Neural cell (in vitro differentiated cells): ENCODE measurements around the gene PTPRA. TPM values are rescaled to one million over a fixed set of nuclear protein-coding genes. Genes with fewer than 3 reads are reported as not detected.

Experiments
- H2AFZ ChIP-seq: fragments of 200-600, 300-800 bp; sonication (generic), shearing (Covaris generic); 2 replicates; pipeline ENCODE4 v1.6.0; 2014; ENCODE audit warnings: low read depth, mild to moderate bottlenecking, antibody characterized with exemption, low read length, moderate library complexity
- H3F3A ChIP-seq: fragments of 200-600 bp; shearing (Covaris generic); 2 replicates; pipeline ENCODE4 v1.6.1; 2016; ENCODE audit warnings: mild to moderate bottlenecking, moderate library complexity, mixed read lengths, antibody characterized with exemption, low read length; ENCODE audit not compliant: insufficient read depth, poor library complexity, severe bottlenecking
- H3K27ac ChIP-seq: fragments of 200-600, 300-800 bp; sonication (generic), shearing (Covaris generic); 2 replicates; pipeline ENCODE4 v1.5.1; 2014; ENCODE audit warnings: mild to moderate bottlenecking, low read length, moderate library complexity
- H3K27me3 ChIP-seq: fragments of 300-800, 200-600 bp; sonication (generic), shearing (Covaris generic); 2 replicates; pipeline ENCODE4 v1.6.0; 2014; ENCODE audit warnings: mild to moderate bottlenecking, low read depth, low read length, moderate library complexity; ENCODE audit not compliant: insufficient read depth
- H3K36me3 ChIP-seq: fragments of 300-800, 200-600 bp; sonication (generic), shearing (Covaris generic); 2 replicates; pipeline ENCODE4 v1.5.1; 2014; ENCODE audit warnings: mild to moderate bottlenecking, antibody characterized with exemption, low read length, moderate library complexity; ENCODE audit not compliant: insufficient read depth
- H3K4me2 ChIP-seq: fragments of 300-800, 200-600 bp; sonication (generic), shearing (Covaris generic); 2 replicates; pipeline ENCODE4 v1.6.0; 2014; ENCODE audit warnings: mild to moderate bottlenecking, low read length
- H3K4me3 ChIP-seq: fragments of 300-800, 200-600 bp; sonication (generic), shearing (Covaris generic); 2 replicates; pipeline ENCODE4 v1.5.1; 2014; ENCODE audit warnings: mild to moderate bottlenecking, low read length, moderate library complexity
- H3K79me2 ChIP-seq: fragments of 200-600 bp; shearing (Covaris generic); replicated peaks from 2 replicates; pipeline ENCODE4 v1.6.0; 2014; ENCODE audit warnings: mild to moderate bottlenecking, low read length, moderate library complexity; ENCODE audit not compliant: insufficient read depth
- H3K9ac ChIP-seq: fragments of 300-800, 200-600 bp; sonication (generic), shearing (Covaris generic); 2 replicates; pipeline ENCODE4 v1.6.1; 2016; ENCODE audit warnings: mild to moderate bottlenecking, low read length, mixed read lengths
- H3K9me2 ChIP-seq: fragments of 200-600 bp; shearing (Covaris generic); 2 replicates; pipeline ENCODE4 v1.6.1; 2016; ENCODE audit warnings: mild to moderate bottlenecking, low read length, mixed read lengths; ENCODE audit not compliant: insufficient read depth
- H3K9me3 ChIP-seq: fragments of 200-600, 300-800 bp; sonication (generic), shearing (Covaris generic); 2 replicates; pipeline ENCODE4 v1.6.1; 2016; ENCODE audit warnings: mild to moderate bottlenecking, mixed run types, low read length, moderate library complexity, mixed read lengths
- H4K20me1 ChIP-seq: fragments of 200-600 bp; shearing (Covaris generic); 2 replicates; pipeline ENCODE4 v1.6.1; 2016; ENCODE audit warnings: mild to moderate bottlenecking, mixed run types; ENCODE audit not compliant: insufficient read depth
- EP300 ChIP-seq: fragments of 450-650 bp; conservative IDR thresholded peaks from 2 replicates; pipeline ENCODE4 v1.6.1; 2014; ENCODE audit warnings: antibody characterized with exemption, mild to moderate bottlenecking, moderate library complexity; ENCODE audit not compliant: poor library complexity, severe bottlenecking
- EZH2 ChIP-seq: fragments of 200-600, 300-800 bp; shearing (Covaris generic), sonication (generic); IDR thresholded peaks from 2 replicates; pipeline ENCODE4 v1.6.1; 2014; ENCODE audit warnings: antibody characterized with exemption, low read length, borderline replicate concordance, mild to moderate bottlenecking; ENCODE audit not compliant: insufficient read depth, poor library complexity, severe bottlenecking
- MXI1 ChIP-seq: fragments of 450-650 bp; conservative IDR thresholded peaks from 2 replicates; pipeline ENCODE4 v1.6.1; 2014; ENCODE audit warnings: antibody characterized with exemption, mild to moderate bottlenecking; ENCODE audit not compliant: poor library complexity, severe bottlenecking
- POLR2AphosphoS5 ChIP-seq: IDR thresholded peaks from 2 replicates; pipeline ENCODE4 v1.6.1; 2012
- RAD21 ChIP-seq: fragments of 450-650 bp; conservative IDR thresholded peaks from 2 replicates; pipeline ENCODE4 v1.6.1; 2014; ENCODE audit warnings: antibody characterized with exemption, mild to moderate bottlenecking, moderate library complexity
- SMC3 ChIP-seq: fragments of 450-650 bp; conservative IDR thresholded peaks from 2 replicates; pipeline ENCODE4 v1.6.1; 2014; ENCODE audit warnings: antibody characterized with exemption, mild to moderate bottlenecking, moderate library complexity; ENCODE audit not compliant: poor library complexity
- TAF1 ChIP-seq: IDR thresholded peaks from 2 replicates; pipeline ENCODE4 v1.6.1; 2012; ENCODE audit warnings: low read depth
- polyA plus RNA-seq: library from polyadenylated mRNA; depleted of rRNA; stranded (reverse); fragments of >200 nt; gene quantifications from 2 replicates; pipeline ENCODE4 v1.2.3, GENCODE V29; 2014
- TF ChIP-seq, protein P1 (sequence below): IDR thresholded peaks from 2 replicates; pipeline ENCODE4 v1.6.1; 2012; ENCODE audit warnings: borderline replicate concordance
- TF ChIP-seq, protein P2 (sequence below): fragments of 450-650 bp; IDR thresholded peaks from 2 replicates; pipeline ENCODE4 v1.5.1; 2014; ENCODE audit warnings: antibody characterized with exemption, mild to moderate bottlenecking, moderate library complexity; ENCODE audit not compliant: poor library complexity, severe bottlenecking

Gene PTPRA
- polyA plus RNA-seq, 1 donor from 2014 or later = 68.2 TPM

DNA sequence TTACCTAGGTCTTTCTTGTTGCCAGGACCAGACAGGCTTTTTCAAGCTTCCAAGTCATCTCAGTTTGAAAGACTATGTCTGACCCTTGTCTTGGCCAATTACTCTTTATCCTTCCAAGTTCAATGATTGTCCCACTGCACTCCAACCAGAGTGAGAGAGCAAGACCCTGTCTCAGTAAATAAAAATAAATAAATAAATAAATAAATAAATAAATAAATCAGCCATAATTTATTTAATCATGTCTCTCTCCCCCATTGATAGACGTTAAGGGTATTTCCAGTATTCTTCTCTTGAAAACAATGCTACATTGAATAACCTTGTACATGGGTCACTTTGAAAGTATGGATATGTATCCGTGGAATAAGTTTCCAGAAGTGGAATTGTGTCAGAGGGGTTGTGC, 83.2 kb downstream of the PTPRA start (continued):
- TF ChIP-seq, protein P1, sequence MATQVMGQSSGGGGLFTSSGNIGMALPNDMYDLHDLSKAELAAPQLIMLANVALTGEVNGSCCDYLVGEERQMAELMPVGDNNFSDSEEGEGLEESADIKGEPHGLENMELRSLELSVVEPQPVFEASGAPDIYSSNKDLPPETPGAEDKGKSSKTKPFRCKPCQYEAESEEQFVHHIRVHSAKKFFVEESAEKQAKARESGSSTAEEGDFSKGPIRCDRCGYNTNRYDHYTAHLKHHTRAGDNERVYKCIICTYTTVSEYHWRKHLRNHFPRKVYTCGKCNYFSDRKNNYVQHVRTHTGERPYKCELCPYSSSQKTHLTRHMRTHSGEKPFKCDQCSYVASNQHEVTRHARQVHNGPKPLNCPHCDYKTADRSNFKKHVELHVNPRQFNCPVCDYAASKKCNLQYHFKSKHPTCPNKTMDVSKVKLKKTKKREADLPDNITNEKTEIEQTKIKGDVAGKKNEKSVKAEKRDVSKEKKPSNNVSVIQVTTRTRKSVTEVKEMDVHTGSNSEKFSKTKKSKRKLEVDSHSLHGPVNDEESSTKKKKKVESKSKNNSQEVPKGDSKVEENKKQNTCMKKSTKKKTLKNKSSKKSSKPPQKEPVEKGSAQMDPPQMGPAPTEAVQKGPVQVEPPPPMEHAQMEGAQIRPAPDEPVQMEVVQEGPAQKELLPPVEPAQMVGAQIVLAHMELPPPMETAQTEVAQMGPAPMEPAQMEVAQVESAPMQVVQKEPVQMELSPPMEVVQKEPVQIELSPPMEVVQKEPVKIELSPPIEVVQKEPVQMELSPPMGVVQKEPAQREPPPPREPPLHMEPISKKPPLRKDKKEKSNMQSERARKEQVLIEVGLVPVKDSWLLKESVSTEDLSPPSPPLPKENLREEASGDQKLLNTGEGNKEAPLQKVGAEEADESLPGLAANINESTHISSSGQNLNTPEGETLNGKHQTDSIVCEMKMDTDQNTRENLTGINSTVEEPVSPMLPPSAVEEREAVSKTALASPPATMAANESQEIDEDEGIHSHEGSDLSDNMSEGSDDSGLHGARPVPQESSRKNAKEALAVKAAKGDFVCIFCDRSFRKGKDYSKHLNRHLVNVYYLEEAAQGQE = no peak

GRCh38 chr20:2967841-2968240, 94.6 kb downstream of the PTPRA start:
- Histone ChIP-seq H3F3A (no peaks in the 10 kb centered on the region), H4K20me1 (no peaks in the 10 kb centered on the region), H3K4me2 (no peak overlapping the region), H3K27ac (no peak overlapping the region), H3K4me3 (no peak overlapping the region), H3K9me3 (no peaks in the 10 kb centered on the region), H3K9me2 (no peaks in the 10 kb centered on the region), H3K9ac (no peak overlapping the region), H2AFZ (no peak overlapping the region), H3K79me2 (no peaks in the 10 kb centered on the region), H3K27me3 (no peaks in the 10 kb centered on the region), H3K36me3 (no peaks in the 10 kb centered on the region)
- TF ChIP-seq MXI1 (no peak), TAF1 (no peak), SMC3 (no peak), RAD21 (no peak), EP300 (no peak), POLR2AphosphoS5 (no peak), EZH2 (no peak)
- TF ChIP-seq, protein P1 = no peak
- TF ChIP-seq, protein P2, sequence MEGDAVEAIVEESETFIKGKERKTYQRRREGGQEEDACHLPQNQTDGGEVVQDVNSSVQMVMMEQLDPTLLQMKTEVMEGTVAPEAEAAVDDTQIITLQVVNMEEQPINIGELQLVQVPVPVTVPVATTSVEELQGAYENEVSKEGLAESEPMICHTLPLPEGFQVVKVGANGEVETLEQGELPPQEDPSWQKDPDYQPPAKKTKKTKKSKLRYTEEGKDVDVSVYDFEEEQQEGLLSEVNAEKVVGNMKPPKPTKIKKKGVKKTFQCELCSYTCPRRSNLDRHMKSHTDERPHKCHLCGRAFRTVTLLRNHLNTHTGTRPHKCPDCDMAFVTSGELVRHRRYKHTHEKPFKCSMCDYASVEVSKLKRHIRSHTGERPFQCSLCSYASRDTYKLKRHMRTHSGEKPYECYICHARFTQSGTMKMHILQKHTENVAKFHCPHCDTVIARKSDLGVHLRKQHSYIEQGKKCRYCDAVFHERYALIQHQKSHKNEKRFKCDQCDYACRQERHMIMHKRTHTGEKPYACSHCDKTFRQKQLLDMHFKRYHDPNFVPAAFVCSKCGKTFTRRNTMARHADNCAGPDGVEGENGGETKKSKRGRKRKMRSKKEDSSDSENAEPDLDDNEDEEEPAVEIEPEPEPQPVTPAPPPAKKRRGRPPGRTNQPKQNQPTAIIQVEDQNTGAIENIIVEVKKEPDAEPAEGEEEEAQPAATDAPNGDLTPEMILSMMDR = no peak
